ENCODE results near the gene TNMD. TPM values are rescaled to one million over a fixed set of nuclear protein-coding genes. Genes with fewer than 3 reads are reported as not detected.
A peak's percentile ranks its signal among the peaks of the same experiment; 100 is the strongest.

TNMD gene
- total RNA-seq, 6 experiments from 2014 or later, result not detected

GRCh38 chrX:100643956-100644860, 59.5 kb downstream of the TNMD start, which contains the start of gene SRPX2:
Gene SRPX2, plus strand, starts transcription at chrX:100644199. Its CDS starts 2,124 bp downstream, at chrX:100646323.
- no peaks in the 10 kb centered on the region for H3K9me3 Mint-ChIP-seq
- DNase-seq, result peak; percentile 87
- peaks cover 1% of the 10 kb centered on the region for H3K27me3 Mint-ChIP-seq (ENCODE audit: insufficient read depth)
- no peaks in the 10 kb centered on the region for H3K36me3 Mint-ChIP-seq (ENCODE audit: low read depth)
- peak within 1 kb of the TSS; percentile 91 for H3K4me3 Mint-ChIP-seq
- H3K27ac Mint-ChIP-seq, result peak within 1 kb of the TSS; percentile 91
- no peak for TF ChIP-seq CTCF (IDR thresholded peaks at IDR 0.05)
- H3K4me1 Mint-ChIP-seq (ENCODE audit: low read depth), result peaks cover 70% of the 10 kb centered on the region

DNA sequence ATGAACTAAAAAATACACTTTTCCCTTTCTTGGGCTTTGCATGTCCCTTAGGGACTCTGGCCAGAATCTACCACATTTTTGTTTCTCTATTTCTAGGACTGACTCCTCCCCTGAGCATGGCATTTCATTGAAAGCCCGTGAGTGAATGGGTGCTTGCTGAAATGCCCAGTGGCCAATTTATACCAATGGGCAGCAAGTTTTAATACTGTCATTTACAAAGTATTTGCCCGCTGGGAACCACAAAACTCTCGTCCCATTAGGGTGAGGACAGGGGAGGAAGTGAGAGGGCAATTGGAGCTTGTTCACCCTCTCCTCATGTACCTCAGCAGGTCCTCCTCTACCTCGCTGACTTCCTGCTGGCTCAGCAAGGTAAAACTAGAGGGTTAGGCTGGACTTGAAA, 60.4 kb downstream of the TNMD start:
- peak; percentile 16 for DNase-seq
- no peak for TF ChIP-seq CTCF (IDR thresholded peaks at IDR 0.05)
- Mint-ChIP-seq H3K36me3 (ENCODE audit: low read depth) (no peaks in the 10 kb centered on the region), H3K9me3 (no peaks in the 10 kb centered on the region), H3K4me1 (ENCODE audit: low read depth) (peaks cover 77% of the 10 kb centered on the region), H3K27me3 (ENCODE audit: insufficient read depth) (peaks cover 1% of the 10 kb centered on the region), H3K4me3 (peak overlapping the region; percentile 91), H3K27ac (peak overlapping the region; percentile 91)

DNA sequence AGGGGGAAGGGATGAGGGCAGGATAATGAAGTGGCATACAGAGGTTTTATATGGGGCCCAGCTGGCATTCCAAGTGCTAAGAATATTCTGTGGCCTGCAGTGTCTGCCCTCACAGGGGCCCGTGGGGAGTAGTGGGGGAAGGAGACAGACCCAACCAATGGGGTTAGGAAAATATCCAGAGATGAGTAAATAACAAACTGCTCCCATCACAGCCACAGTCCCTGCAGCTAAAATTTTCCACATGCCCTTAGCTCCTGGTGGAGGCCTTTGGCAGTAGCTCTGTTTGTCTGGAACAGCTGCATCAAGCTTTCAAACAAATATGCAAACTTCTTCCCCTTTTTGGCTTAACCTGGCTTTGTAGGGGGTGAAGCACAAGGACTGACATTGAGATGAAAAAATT, 62.4 kb downstream of the TNMD start:
- Mint-ChIP-seq H3K36me3 (ENCODE audit: low read depth) (peaks cover 3% of the 10 kb centered on the region), H3K4me1 (ENCODE audit: low read depth) (peaks cover 94% of the 10 kb centered on the region), H3K4me3 (peak overlapping the region; percentile 34; the same call in 1 of the 2 replicates), H3K27ac (peak overlapping the region; percentile 99), H3K27me3 (ENCODE audit: insufficient read depth) (peaks cover 1% of the 10 kb centered on the region), H3K9me3 (no peaks in the 10 kb centered on the region)
- no peak for TF ChIP-seq CTCF (IDR thresholded peaks at IDR 0.05)
- DNase-seq, result no peak

GRCh38 chrX:100647739-100648138, 63.0 kb downstream of the TNMD start:
- no peak for DNase-seq
- Mint-ChIP-seq H3K27me3 (ENCODE audit: insufficient read depth) (peaks cover 1% of the 10 kb centered on the region), H3K4me3 (peak overlapping the region; percentile 34; the same call in 1 of the 2 replicates), H3K36me3 (ENCODE audit: low read depth) (peaks cover 8% of the 10 kb centered on the region), H3K4me1 (ENCODE audit: low read depth) (peaks cover 94% of the 10 kb centered on the region), H3K9me3 (no peaks in the 10 kb centered on the region), H3K27ac (peak overlapping the region; percentile 99)
- TF ChIP-seq CTCF (IDR thresholded peaks at IDR 0.05), result no peak

- DNase-seq, result peak; percentile 49
- H3K27me3 Mint-ChIP-seq (ENCODE audit: insufficient read depth), result peaks cover 1% of the 10 kb centered on the region
- no peaks in the 10 kb centered on the region for H3K9me3 Mint-ChIP-seq
- peaks cover 93% of the 10 kb centered on the region for H3K4me1 Mint-ChIP-seq (ENCODE audit: low read depth)
- peak overlapping the region; percentile 99 for H3K27ac Mint-ChIP-seq
- H3K4me3 Mint-ChIP-seq, result peak overlapping the region; percentile 83
- H3K36me3 Mint-ChIP-seq (ENCODE audit: low read depth), result peaks cover 8% of the 10 kb centered on the region
- no peak for TF ChIP-seq CTCF (IDR thresholded peaks at IDR 0.05)
Observed at GRCh38 chrX:100648458-100649417, 64.0 kb downstream of the TNMD start.
